CD4-positive, alpha-beta T cell treated with Interleukin-2 at 100 ng/mL for 4 hours (primary cell): ENCODE results near the gene LUZP2.

Experiments used
- DNase-seq: peaks from one replicate; pipeline ENCODE4 v3.0.0-alpha.2; 2020; ENCODE audit warnings: low spot score

Gene LUZP2

GRCh38 chr11:24635588-24636290 is 138.9 kb downstream of the LUZP2 start:
- no peak for DNase-seq

GRCh38 chr11:24636291-24636629 is 139.4 kb downstream of the LUZP2 start:
- DNase-seq = no peak

GRCh38 chr11:24637520-24637919 is 140.7 kb downstream of the LUZP2 start:
- no peak for DNase-seq

- no peak for DNase-seq
Observed at GRCh38 chr11:24642648-24643047, 145.8 kb downstream of the LUZP2 start.

GRCh38 chr11:24645563-24645962 is 148.7 kb downstream of the LUZP2 start:
- DNase-seq = no peak

GRCh38 chr11:24651873-24652272 is 155.0 kb downstream of the LUZP2 start:
- DNase-seq = no peak

- no peak for DNase-seq
Observed at GRCh38 chr11:24653901-24654300, 157.0 kb downstream of the LUZP2 start.

GRCh38 chr11:24661331-24661730 is 164.5 kb downstream of the LUZP2 start:
- no peak for DNase-seq

GRCh38 chr11:24664399-24664798 is 167.5 kb downstream of the LUZP2 start:
- DNase-seq = no peak

- DNase-seq = no peak
Observed at GRCh38 chr11:24667353-24667968, 170.6 kb downstream of the LUZP2 start.

- no peak for DNase-seq
Observed at GRCh38 chr11:24678703-24679348, 182.0 kb downstream of the LUZP2 start.

GRCh38 chr11:24679821-24680351 is 183.0 kb downstream of the LUZP2 start:
- no peak for DNase-seq

- no peak for DNase-seq
Observed at GRCh38 chr11:24683583-24683982, 186.7 kb downstream of the LUZP2 start.

- DNase-seq = no peak
Observed at GRCh38 chr11:24685821-24686220, 189.0 kb downstream of the LUZP2 start.

- DNase-seq = no peak
Observed at GRCh38 chr11:24687531-24688147, 190.8 kb downstream of the LUZP2 start.

- no peak for DNase-seq
Observed at GRCh38 chr11:24688981-24689380, 192.1 kb downstream of the LUZP2 start.

- no peak for DNase-seq
Observed at GRCh38 chr11:24697522-24698111, 200.8 kb downstream of the LUZP2 start.

GRCh38 chr11:24704716-24705115 is 207.9 kb downstream of the LUZP2 start:
- DNase-seq = no peak

GRCh38 chr11:24705474-24705873 is 208.6 kb downstream of the LUZP2 start:
- no peak for DNase-seq

GRCh38 chr11:24708616-24709015 is 211.8 kb downstream of the LUZP2 start:
- DNase-seq = no peak

- DNase-seq = no peak
Observed at GRCh38 chr11:24709928-24710565, 213.2 kb downstream of the LUZP2 start.

GRCh38 chr11:24714601-24715000 is 217.7 kb downstream of the LUZP2 start:
- DNase-seq = no peak
